ENCODE measurements around the gene MYZAP. TPM values are rescaled to one million over a fixed set of nuclear protein-coding genes. Genes with fewer than 3 reads are reported as not detected.

The MYZAP gene
- total and polyA plus RNA-seq, 9 of the 15 experiments (the other 6 are each of a cell fraction or from before 2014, with no cell fraction given) = 0.03 TPM; not detected in 8

- TF ChIP-seq RREB1 (CRISPR knock-in tag; IDR thresholded peaks at IDR 0.05) (no peak), RFX7 (CRISPR knock-in tag; IDR thresholded peaks at IDR 0.05) (no peak), POLR3A (IDR thresholded peaks at IDR 0.05; ENCODE audit: borderline replicate concordance, extremely low read depth, insufficient read depth, insufficient read length) (no peak), GMEB1 (CRISPR knock-in tag; IDR thresholded peaks at IDR 0.05) (no peak), CREM (IDR thresholded peaks at IDR 0.05; ENCODE audit: low read depth) (no peak)
These were observed 76.3 kb downstream of the MYZAP start (continued) for GRCh38 chr15:57668016-57668415.
